B cell (primary cell): ENCODE measurements around the gene ADAMTS13.

Source experiments
- EZH2 ChIP-seq: IDR thresholded peaks from 2 replicates; pipeline ENCODE4 v1.6.1; 2012; ENCODE audit warnings: borderline replicate concordance, low read depth, mild to moderate bottlenecking, moderate library complexity, low read length; ENCODE audit not compliant: insufficient read depth, poor library complexity, severe bottlenecking
- TF ChIP-seq, protein P1 (sequence below): fragments of 200-600 bp; IDR thresholded peaks from one replicate; pipeline ENCODE4 v1.8.0; 2022; ENCODE audit warnings: antibody characterized with exemption, mild to moderate bottlenecking

DNA sequence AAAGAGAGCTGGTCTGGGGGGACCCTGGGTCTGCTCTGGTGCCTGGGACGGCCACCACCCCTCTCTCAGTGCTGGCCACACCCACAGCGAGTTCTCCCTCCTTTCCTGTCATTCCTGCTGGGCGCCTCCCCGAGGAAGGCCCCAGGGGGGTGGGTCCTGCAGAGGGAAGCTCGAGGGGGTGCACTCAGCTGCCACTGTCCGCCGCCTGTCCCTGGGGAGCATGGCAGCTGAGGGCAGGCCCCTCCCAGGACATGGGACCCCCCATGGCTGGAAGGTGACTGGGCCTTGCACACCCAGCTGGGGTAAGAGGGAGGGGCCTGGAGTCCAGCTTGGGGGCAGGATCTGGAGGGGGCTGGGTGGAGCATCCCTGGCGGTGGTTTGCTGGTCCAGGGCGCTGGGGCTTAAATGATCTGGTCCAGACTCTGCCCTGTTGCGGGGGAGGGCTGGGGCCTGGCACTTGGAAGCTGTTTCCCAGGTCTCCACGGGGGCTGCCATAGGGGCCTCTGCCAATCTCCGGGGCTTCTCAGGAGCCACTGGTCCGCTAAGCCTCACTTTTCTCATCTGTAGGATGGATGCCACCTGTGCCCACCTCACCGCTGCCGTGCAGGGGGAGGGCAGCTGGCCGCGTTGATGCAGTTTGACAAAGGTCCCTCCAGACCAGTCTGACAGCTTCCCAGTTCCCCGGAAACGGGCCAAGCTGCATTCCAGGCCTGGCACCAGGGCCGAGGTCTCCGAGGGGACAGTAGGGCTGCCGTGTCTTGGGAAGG, 62.7 kb downstream of the ADAMTS13 start:
- TF ChIP-seq, protein P1, sequence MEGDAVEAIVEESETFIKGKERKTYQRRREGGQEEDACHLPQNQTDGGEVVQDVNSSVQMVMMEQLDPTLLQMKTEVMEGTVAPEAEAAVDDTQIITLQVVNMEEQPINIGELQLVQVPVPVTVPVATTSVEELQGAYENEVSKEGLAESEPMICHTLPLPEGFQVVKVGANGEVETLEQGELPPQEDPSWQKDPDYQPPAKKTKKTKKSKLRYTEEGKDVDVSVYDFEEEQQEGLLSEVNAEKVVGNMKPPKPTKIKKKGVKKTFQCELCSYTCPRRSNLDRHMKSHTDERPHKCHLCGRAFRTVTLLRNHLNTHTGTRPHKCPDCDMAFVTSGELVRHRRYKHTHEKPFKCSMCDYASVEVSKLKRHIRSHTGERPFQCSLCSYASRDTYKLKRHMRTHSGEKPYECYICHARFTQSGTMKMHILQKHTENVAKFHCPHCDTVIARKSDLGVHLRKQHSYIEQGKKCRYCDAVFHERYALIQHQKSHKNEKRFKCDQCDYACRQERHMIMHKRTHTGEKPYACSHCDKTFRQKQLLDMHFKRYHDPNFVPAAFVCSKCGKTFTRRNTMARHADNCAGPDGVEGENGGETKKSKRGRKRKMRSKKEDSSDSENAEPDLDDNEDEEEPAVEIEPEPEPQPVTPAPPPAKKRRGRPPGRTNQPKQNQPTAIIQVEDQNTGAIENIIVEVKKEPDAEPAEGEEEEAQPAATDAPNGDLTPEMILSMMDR, result no peak
- no peak for TF ChIP-seq EZH2
